GM03348 (cell line): ENCODE measurements around the gene AQP2.
"Not testable (repeated sequence)": the region's sequence is repeated elsewhere in the genome, so short reads cannot be mapped to it uniquely, and the experiment has no call there.

ENCODE experiments used
- DNase-seq: peaks from one replicate; pipeline ENCODE4 v3.0.0; 2012; ENCODE audit warnings: low spot score

Gene AQP2

DNA sequence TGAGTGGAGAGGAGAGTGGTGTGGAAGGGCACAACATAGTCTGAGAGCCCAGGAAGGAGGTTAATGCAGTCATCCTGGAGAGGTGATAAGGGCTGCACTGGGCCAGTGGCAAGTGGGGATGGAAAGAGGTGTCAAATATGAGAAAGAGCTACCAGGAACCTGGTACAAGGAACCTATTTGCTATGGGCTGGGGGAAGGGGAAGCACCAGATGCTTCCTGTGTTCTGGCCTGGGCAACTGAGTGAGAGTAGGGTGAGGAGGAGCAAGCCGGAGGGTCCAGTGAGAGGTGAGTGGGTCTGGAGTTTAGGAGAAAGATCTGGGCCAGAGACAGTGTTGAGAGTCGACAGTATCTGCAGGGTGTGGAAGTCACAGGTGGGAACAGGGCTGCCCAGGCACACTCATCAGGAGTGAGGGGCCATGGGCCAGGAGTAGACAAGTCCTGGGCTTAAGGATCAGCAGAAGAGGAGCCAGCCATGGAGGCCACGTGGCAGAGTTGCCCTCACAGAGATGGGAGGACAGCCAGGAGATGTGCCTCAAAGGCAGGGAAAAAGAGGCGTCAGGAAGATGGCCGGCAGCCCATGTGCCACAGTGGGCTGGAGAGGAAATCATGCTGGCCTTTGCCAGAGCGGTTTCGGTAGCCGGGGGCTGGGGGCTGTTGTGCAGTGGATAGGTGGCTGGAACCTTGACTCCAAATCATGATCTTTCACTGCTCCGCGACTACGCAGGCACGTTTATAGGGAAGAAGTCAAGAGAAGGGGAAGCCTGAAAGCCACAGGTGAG, 19.3 kb downstream of the AQP2 start:
- no peak for DNase-seq

DNA sequence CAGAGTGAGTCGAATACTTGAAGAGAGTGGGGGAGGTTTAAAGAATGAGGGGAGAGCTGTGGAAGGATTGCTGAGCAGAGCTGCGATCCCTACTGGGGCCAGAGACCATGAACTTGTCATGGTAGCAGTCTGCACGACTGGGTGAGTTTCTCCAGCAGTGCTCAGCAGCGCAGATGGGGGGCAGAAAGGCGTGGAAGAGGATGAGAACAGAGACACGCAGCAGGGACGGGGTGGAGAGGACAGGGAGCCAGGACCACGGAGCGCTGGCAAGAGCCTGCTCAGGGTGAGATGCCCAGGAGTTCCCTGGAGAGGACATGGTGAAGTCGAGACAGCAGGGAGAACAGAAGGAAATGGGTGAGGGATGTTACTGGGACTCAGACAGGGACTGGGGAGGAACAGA, 20.1 kb downstream of the AQP2 start:
- no peak for DNase-seq

DNA sequence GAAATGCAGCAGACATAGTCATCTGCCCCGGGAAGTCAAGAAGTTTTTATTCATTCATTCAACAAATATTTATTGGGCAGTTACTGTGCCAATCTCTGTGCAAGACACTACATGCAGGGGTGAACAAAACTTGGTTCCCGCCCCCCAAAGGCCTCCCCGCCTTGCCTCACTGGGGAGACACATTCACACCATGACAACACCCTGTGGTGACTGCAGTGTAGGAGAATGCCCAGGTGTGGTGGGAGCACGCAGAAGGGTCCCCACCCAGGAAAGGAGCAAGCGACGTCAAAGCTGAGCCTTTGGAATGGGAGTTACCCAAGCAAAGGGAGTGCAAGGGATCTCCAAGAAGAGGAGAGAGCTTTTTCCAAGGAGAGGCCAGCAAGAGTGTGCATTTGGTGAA, 20.6 kb downstream of the AQP2 start:
- DNase-seq, result no peak

DNA sequence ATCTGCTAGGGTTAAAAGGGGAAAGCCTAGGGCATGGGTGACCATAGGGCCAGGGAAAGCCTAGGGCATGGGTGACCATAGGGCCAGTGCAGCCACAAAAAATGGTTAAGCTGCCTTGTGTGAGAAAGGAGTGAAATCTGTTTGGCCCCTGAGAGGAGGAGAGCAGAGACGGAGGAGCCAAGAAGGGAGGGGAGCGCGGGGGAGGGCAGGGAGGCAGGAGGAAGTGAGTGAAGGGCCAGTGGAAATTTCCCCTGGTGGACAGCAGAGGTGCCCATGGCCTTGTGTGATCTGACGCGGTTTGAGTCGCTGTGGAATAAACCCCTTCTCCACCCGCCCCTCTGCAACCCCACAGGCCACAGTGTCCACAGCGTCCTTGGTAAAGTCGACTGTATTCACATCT, 21.6 kb downstream of the AQP2 start:
- no peak for DNase-seq

DNA sequence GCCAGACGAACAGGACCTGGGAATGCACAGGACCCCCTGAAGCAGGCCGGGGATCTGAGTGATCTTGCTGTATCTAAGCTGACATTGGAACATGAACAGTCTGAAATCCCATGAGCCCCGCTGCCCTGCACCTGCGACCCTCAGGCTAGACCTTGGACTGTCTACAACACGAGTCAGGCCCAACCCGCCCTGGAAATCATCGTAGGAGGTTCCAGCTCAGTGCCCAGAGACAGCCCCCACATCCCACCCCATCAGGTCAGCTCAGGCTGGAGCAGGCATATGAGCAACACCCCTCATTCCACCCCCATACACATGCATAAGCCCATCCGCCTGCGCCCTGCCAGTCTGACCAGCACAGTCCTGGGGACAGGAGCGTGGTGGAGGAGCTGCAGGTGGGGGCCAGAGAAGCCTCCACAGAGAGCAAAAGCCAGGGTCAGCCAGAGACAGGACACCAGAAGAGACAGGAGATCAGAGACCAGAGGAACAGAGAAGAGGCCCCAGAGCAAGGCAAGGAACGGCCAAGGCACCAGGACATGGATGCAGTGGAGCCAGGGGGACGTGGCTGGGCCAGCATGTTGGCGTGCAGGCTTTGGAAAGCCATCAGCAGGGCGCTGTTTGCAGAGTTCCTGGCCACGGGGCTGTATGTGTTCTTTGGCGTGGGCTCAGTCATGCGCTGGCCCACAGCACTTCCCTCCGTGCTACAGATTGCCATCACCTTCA, 22.3 kb downstream of the AQP2 start, which contains the start of gene AQP6:
Gene AQP6 (plus strand): TSS at position 307 of the 720 bp plus-strand sequence. CDS start 227 bp downstream, at position 534.
- no peak for DNase-seq

DNA sequence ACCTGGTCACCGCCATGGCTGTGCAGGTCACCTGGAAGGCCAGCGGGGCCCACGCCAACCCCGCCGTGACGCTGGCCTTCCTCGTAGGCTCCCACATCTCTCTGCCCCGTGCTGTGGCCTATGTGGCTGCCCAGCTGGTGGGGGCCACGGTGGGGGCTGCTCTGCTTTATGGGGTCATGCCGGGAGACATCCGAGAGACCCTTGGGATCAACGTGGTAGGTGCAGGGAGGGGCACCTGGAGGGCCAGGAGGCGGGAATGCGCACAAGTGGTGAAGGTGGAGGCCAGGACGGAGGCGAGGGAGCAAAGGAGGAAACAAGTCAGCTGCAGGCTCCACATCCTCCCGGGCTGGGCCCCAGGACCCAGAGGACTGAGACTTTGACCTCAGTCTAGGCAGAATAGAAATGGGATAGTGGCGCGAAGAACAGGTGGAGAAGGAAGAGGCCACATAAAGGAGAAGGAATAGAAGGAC, 22.9 kb downstream of the AQP2 start:
- DNase-seq, result no peak

DNA sequence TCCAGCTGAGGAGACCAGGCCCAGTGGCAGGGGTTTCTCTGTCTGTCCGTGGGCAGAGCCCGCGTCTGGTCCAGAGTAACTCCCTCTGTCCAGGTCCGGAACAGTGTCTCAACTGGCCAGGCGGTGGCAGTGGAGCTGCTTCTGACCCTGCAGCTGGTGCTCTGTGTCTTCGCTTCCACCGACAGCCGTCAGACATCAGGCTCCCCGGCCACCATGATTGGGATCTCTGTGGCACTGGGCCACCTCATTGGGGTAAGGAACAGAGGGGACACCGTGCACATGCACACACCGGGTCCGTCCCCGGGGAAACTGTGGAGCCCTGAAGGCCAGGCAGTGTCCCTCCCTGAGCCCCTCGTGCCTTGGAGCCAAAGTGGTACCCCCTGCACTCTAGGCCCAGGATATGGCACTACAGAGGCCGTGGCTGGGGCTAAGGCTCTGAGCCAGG, 23.7 kb downstream of the AQP2 start:
- peak; percentile 79 for DNase-seq

DNA sequence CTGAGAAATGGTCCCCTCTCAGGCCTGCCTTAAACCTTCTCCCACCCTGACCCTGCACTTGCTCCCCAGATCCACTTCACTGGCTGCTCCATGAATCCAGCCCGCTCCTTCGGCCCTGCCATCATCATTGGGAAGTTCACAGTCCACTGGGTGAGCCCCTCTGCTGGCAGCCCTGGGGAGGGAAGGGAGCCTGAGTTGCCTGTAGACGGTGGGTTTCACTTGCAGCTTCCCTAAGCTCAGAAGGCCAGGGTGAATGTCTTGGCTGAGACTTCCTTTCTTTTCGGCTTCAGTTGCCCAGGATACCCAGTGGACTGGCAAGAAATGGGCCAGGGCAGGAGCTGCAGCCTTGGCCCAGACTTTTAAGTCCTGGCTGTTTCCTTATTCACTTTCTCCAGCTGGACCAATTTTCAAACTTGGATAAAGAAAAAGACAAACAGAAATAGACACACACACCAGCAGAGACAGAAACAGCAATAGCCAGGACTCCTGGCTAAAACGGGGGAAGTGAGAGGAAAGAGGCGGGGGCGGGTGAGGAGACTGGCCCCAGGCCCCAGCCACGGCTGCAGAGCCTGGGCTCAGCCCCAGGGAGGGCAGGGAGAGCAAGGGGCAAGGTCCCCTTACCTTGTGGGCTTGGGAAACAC, 24.3 kb downstream of the AQP2 start:
- no peak for DNase-seq

DNA sequence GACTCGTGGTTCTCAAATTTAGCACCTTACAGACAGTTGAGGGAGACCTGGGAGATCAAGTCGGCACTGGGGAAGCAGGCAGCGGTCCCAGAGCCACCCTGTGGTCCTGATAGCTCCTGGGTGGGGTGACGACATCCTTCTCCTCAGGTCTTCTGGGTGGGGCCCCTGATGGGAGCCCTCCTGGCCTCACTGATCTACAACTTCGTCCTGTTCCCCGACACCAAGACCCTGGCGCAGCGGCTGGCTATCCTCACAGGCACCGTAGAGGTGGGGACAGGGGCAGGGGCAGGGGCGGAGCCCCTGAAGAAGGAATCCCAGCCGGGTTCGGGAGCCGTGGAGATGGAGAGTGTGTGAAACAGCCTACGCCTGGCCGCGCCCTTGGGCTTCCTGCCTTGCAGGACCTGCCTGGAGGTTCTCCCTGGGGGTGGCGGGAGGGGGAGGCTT, 24.8 kb downstream of the AQP2 start:
- no peak for DNase-seq

DNA sequence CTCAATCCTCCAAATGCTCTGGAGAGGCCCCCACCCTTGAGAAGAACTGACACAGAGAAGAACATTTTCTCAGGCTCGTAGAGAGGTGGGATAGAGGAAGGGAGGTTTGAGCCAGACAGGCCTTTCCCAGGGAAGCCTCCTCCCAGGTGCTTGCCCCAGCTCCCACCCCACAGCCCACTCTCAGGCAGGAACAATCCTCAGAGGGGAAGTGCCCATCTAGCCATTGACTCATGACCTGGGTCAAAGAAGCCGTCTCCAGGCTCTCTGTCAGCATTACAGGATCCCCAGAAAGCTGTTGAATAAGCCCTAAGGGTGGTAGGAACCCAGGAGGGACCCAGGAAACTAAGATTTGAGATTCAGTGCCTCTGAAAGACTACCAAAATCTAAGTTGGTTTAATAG, 26.0 kb downstream of the AQP2 start:
- no peak for DNase-seq

DNA sequence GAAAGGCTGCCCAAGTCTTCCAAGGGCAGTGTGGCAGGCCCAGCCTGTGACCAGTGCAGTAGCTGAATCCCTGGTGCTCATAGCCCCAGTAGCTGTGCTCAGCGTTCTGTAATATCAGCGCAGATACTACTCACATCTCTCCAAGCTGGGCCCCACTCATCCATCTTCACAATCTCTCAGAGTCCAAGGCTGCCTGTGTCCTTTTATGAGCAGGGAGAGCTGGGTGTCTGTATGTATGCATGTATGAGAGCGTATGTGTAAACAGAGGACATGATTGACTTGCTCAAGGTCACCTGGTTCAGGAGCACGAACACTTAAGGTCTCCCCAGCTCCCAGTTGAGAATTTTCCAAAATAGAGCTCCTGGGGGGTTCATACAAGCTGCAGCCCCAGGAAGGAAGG, 27.6 kb downstream of the AQP2 start:
- DNase-seq, result no peak

DNA sequence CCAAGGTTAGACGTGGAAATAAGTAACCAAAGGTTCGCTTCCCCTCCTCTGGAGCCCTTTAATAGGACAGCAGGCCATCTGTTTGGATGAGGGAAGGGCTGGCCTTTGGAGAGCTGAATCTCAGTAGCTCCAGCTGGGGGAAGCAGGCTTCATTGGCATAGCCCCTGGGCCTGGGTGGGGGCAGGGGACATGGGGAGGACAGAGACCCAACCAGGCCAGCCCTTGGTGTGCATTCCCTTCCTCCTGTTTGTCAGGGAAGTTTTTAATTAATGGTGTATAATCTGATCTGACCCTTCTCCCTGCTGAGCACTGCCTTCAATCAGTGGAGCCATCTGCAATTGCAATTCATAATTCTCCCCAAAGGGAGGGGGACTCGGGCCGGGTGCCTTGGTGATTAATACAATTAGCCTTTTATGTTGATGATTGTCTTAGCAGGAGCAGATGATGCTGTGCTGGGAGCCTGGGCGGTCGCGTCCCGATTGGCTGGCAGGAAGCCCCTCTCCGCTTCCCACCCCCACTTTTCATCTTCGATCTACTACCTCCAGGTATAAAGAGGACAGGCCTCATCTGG, 28.6 kb downstream of the AQP2 start:
- DNase-seq, result no peak

DNA sequence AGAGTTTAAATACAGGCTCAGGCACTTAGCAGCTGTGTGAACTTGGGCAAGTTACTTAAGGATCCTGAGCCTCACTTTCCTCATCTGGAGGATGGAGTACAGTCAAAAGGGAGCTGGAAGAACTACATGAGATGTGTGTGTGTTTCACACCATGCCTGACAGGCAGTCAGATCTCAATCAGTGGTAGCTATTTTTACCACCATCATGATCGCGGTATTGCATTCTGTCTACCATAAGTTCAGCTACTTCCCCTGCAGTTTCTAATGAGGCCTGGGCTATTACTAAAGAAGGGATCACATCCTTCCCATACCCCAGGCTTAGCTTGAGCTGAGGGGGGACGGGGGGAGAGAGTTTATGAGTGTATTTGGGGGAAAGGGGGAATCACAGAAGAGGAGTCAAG, 29.3 kb downstream of the AQP2 start:
- DNase-seq, result no peak

DNA sequence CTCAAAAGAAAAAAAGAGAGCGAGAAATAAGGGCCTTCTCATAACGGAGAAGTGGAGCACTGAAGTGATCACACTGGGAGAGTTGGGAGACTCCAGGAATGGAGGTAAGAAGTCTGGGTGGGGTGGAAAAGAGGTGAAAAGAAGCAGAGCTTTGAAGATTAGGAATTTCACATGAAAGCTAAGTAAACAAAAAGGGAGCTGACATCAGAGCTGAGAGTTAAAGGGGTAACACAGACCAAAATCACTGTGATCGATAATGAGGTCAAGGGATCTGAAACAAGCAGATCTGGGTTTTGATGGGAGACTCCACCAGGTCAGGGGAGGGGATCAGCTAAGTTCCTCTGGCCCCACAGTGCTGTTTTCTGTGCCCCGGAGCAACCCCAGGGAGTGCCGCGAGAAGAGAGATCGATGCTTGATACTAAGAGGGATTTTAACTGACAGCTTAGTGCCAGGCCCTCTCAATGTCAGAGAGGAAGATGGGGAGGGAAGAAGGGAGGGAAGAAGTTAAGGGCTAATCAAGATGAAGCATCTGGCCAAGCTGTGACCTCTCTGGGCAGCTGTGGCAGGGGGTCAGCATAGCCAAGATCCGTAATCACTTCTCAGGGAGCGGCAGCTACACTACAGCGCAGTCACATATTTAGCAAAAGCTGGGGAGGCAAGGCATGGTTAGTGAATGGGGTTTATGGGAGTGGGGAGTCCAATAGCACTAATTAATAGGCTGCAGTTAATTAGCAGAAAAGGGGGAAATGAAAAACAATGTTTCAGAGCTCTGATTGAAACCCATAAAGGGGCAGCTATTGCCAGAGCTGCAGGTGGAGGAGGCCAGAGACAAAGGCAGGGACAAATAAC, 30.2 kb downstream of the AQP2 start:
- DNase-seq, result no peak

DNA sequence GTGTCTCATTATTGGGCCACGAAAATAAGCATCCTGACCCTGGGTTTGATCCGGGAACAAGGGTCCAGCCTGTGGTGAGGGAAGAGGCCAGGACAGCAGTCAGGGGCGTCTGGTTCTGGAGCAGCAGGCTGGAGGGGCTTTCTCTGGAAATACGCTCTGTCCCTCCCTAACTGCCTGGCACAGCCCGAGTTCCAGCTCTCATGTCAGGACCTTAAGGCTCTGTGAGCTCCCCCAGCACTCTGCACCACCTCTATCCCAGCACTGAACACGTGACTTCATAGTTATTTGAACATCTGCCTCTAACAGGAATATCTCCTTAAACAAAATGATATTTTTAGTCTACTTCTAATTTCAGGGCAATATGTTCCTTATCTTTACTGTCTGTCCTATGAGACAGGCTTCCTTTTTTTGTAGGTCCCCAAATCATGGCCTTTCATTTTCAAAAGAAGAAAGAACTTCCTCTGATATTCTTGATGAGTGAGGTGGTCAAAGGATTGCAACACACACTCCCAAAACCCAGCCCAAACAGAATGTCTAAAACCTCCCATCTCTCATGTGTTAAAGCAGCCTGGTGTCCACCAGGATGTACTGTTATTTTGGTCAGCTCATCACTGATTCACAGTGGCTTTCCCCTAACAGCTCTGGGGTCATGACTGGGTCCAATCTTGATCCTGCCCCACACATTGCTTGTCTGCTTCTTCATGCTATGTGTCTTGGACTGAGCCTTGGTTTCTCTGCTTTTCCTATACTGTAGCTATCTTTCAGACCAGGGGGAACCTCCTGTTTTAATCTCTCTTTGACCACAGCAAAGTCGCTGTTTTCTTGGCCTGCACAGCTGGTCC, 31.9 kb downstream of the AQP2 start:
- DNase-seq, result no peak

DNA sequence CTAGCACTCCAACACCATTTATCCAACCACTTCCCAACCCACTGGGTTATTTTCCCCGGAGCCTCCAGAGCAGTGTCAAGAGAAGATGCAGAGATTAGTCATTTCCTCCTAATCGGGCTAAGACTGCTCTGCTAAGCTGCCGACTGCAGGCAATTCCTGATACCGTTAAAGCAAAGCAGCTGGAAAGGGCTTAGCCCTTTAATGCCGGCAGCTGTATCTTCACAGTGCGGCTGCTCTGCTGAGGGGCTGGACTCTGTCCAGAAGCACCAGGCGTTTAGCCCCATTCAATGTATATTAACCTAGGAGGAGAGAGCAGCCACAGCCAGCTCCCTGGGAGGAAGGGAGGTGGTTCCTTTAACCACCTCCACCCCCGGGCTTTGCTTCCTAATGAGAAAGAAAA, 33.4 kb downstream of the AQP2 start:
- DNase-seq, result peak; percentile 86

DNA sequence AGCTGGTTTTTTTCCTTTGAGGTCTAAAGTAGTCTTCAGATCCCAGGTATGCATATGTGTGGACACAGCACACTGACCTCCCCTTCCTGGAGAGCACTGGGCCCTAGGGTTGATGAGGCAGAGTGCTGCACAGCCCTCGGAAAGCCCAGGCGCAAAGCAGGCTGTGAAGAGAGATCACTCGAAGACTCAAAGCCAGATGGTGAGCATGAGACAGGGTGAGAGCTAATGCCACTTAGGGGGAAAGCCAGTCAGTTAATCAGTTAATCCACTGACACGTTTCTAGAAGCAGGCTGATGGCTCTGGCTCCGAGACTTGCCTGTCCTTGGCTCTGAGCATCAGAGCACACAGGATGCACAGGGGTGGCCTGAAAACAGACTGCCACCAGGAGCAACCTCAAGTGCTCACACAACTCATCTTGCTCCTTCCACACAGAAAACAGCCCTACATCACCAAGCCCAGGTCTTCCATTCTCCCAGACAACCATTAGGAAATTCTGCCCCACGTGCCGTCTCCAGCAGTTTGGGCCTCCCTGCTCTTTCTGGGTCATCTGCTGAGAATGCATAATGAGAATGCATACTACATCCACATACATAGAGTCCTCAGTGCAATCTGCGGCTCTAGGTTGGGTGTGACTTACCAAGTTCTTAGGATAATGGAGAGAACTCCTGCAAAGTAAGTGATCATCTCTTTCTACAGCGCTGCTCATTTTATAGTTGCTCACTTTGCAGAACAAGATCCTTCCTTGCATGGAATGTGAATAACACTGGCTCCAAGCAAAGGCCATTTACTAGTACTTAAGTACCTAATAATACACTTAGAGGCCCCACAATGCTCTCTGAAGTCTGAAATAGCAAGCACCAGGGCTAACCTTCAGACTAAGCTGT, 34.2 kb downstream of the AQP2 start:
- DNase-seq, result no peak

DNA sequence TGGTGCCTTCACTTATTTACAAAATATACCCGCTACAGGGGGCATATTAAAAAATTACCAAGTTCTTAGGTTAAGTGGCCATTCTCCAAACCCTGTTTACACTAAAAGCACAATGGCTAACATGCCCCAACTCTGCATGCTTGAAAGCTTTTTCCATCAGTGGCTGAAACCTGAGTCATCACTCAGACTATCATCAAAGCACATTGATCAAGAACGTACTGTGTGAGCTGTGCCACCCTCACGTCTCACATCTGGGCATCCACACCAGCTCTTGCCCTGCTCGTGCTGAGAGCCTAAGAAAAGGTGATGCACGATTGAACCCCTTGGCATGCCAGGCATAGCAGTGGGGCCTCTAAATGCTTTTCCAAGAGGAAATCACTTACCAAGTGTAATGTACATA, 35.4 kb downstream of the AQP2 start:
- no peak for DNase-seq

DNA sequence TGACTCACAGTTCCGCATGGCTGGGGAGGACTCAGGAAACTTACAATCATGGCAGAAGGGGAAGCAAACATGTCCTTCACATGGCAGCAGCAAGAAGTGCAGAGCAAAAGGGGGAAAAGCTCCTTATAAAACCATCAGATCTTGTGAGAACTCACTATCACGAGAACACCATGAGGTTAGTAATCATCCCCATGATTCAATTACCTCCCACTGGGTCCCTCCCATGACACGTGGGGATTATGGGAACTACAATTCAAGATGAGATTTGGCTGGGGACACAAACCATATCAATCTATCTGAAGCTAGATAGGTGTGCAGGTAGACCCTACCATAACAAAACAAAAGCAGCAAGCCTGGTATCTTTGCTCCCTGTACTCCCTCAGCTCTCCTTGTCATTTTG, 35.9 kb downstream of the AQP2 start:
- not testable (repeated sequence) for DNase-seq
